Progenitor cell of endocrine pancreas (in vitro differentiated cells): ENCODE results near the gene NR4A3. TPM values are rescaled to one million over a fixed set of nuclear protein-coding genes. Genes with fewer than 3 reads are reported as not detected.

Experiments
- DNase-seq: peaks from one replicate; pipeline ENCODE4 v3.0.0; 2021; ENCODE audit warnings: low spot score; ENCODE audit not compliant: unreplicated experiment
- H3K27ac Mint-ChIP-seq: 2 replicates; pipeline ENCODE4 v1.8.0; 2021; ENCODE audit warnings: mild to moderate bottlenecking, moderate library complexity, mixed read lengths
- H3K27me3 Mint-ChIP-seq: 2 replicates; pipeline ENCODE4 v1.8.0; 2021; ENCODE audit warnings: mixed read lengths
- H3K36me3 Mint-ChIP-seq: 2 replicates; pipeline ENCODE4 v1.8.0; 2022; ENCODE audit warnings: mixed read lengths; ENCODE audit not compliant: insufficient read depth
- H3K4me1 Mint-ChIP-seq: 2 replicates; pipeline ENCODE4 v1.8.0; 2021; ENCODE audit warnings: low read depth, mixed read lengths
- H3K4me3 Mint-ChIP-seq: 2 replicates; pipeline ENCODE4 v1.8.0; 2021; ENCODE audit warnings: low read depth, mild to moderate bottlenecking, moderate library complexity, mixed read lengths
- H3K9me3 Mint-ChIP-seq: 2 replicates; pipeline ENCODE4 v1.8.0; 2021; ENCODE audit warnings: low read depth, mixed read lengths
- total RNA-seq: library from RNA; stranded (reverse); gene quantifications from 2 replicates; pipeline ENCODE4 v1.2.1, GENCODE V29; 2021
- TF ChIP-seq, protein P1 (sequence below): fragments of 200-600 bp; sonication (generic); IDR thresholded peaks from one replicate; pipeline ENCODE4 v1.5.0; 2021; ENCODE audit warnings: antibody characterized with exemption, mild to moderate bottlenecking; ENCODE audit not compliant: unreplicated experiment

Gene NR4A3
- total RNA-seq, 1 donor from 2014 or later: 1.4 TPM

GRCh38 chr9:99808454-99808853, 13.2 kb upstream of the NR4A3 start:
- H3K27me3 Mint-ChIP-seq: no peaks in the 10 kb centered on the region
- TF ChIP-seq, protein P1, sequence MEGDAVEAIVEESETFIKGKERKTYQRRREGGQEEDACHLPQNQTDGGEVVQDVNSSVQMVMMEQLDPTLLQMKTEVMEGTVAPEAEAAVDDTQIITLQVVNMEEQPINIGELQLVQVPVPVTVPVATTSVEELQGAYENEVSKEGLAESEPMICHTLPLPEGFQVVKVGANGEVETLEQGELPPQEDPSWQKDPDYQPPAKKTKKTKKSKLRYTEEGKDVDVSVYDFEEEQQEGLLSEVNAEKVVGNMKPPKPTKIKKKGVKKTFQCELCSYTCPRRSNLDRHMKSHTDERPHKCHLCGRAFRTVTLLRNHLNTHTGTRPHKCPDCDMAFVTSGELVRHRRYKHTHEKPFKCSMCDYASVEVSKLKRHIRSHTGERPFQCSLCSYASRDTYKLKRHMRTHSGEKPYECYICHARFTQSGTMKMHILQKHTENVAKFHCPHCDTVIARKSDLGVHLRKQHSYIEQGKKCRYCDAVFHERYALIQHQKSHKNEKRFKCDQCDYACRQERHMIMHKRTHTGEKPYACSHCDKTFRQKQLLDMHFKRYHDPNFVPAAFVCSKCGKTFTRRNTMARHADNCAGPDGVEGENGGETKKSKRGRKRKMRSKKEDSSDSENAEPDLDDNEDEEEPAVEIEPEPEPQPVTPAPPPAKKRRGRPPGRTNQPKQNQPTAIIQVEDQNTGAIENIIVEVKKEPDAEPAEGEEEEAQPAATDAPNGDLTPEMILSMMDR: no peak
- no peak overlapping the region for H3K4me3 Mint-ChIP-seq
- H3K4me1 Mint-ChIP-seq: no peaks in the 10 kb centered on the region
- H3K36me3 Mint-ChIP-seq: peaks cover 8% of the 10 kb centered on the region
- H3K27ac Mint-ChIP-seq: no peak overlapping the region
- DNase-seq: no peak
- H3K9me3 Mint-ChIP-seq: no peaks in the 10 kb centered on the region

GRCh38 chr9:99809586-99810319, 11.9 kb upstream of the NR4A3 start:
- Mint-ChIP-seq H3K27me3 (no peaks in the 10 kb centered on the region), H3K4me3 (no peak overlapping the region), H3K27ac (no peak overlapping the region), H3K9me3 (no peaks in the 10 kb centered on the region), H3K36me3 (peaks cover 5% of the 10 kb centered on the region), H3K4me1 (no peaks in the 10 kb centered on the region)
- DNase-seq: no peak
- TF ChIP-seq, protein P1: no peak

DNA sequence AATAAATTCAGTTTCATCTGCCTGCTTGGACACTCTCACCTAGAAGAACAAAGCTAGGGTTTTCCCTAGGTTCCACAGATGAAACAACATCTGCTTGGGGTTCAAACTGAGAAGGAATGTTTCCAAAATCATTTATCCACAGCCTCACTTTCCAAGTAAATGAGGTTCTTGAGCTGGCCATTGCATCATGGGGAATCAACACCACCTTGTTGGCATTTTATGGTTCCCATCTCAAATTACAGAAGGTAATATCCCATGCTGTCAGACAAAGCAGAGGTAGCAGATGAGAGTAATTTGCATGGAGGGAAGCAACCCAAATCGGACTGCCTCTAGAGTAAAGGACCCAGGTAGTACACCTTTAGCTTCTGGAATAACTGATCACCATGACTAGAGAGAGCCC, 10.5 kb upstream of the NR4A3 start:
- no peak overlapping the region for H3K4me3 Mint-ChIP-seq
- H3K4me1 Mint-ChIP-seq: no peaks in the 10 kb centered on the region
- no peaks in the 10 kb centered on the region for H3K27me3 Mint-ChIP-seq
- H3K27ac Mint-ChIP-seq: no peak overlapping the region
- TF ChIP-seq, protein P1: no peak
- peaks cover 5% of the 10 kb centered on the region for H3K36me3 Mint-ChIP-seq
- no peak for DNase-seq
- H3K9me3 Mint-ChIP-seq: no peaks in the 10 kb centered on the region

DNA sequence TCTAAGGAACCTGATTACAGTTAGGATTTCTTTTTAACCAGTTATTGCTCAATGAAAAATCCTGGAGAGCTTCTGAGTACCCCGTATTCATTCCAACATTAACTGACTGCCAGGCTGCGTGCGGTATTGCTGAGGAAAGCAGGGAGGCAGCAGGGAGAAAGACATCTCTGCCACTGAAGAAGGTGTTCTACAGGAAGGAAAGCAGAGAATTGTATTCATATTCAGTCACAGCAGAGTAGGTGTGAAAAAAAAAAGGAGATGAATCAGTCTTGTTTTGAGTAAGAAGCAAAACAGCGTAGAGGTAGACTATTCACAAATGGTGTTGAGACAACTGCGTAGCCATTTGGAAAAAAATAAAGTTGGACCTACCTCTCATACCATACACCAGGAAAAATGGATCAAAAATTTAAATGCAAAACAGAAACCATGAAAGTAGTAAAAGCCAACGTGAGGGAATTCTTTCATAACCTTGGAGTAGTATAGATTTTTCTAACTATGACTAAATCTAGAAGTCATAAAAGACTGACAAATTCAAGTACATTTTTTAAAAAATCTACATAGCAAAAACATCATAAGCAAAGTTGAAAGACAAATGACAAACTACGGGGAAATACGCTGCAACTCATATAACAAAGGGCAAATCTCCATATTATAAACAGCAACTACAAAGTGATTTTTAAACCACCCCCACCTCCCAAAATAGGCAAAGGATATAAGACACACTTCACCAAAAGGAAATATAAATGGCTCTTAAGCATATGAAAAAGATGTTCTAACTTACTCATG, 9.9 kb upstream of the NR4A3 start:
- DNase-seq: no peak
- Mint-ChIP-seq H3K36me3 (peaks cover 5% of the 10 kb centered on the region), H3K9me3 (no peaks in the 10 kb centered on the region), H3K4me3 (no peak overlapping the region), H3K27me3 (no peaks in the 10 kb centered on the region), H3K27ac (no peak overlapping the region), H3K4me1 (peaks cover 1% of the 10 kb centered on the region)
- TF ChIP-seq, protein P1: no peak

- no peak for DNase-seq
Observed at GRCh38 chr9:99813739-99814138, 7.9 kb upstream of the NR4A3 start.

More at GRCh38 chr9:99813739-99814138, 7.9 kb upstream of the NR4A3 start:
- H3K4me1 Mint-ChIP-seq: peaks cover 7% of the 10 kb centered on the region
- no peak overlapping the region for H3K4me3 Mint-ChIP-seq
- peaks cover 7% of the 10 kb centered on the region for H3K36me3 Mint-ChIP-seq
- H3K27me3 Mint-ChIP-seq: no peaks in the 10 kb centered on the region
- no peaks in the 10 kb centered on the region for H3K9me3 Mint-ChIP-seq
- H3K27ac Mint-ChIP-seq: no peak overlapping the region
- TF ChIP-seq, protein P1: no peak
